Renal cortical epithelial cell (primary cell): Measurements from ENCODE around the gene TSEN2. TPM values are rescaled to one million over a fixed set of nuclear protein-coding genes. Genes with fewer than 3 reads are reported as not detected.
A peak's percentile ranks its signal among the peaks of the same experiment; 100 is the strongest.

Experiments
- DNase-seq: peaks from one replicate; pipeline ENCODE4 v3.0.0-alpha.2; 2011; ENCODE audit warnings: low read depth
- total RNA-seq: library from RNA; depleted of rRNA; stranded (reverse); fragments of >200 nt; gene quantifications from 2 replicates; pipeline ENCODE4 v1.2.3, GENCODE V29; 2014

Gene TSEN2
- total RNA-seq, 1 donor from 2014 or later = 18.4 TPM

GRCh38 chr3:12553921-12554391 lies 69.7 kb downstream of the TSEN2 start:
- no peak for DNase-seq

- no peak for DNase-seq
These were observed 72.0 kb downstream of the TSEN2 start for GRCh38 chr3:12556314-12556689.

GRCh38 chr3:12556690-12557472 lies 72.6 kb downstream of the TSEN2 start, which contains the start of gene MKRN2:
TSS of gene MKRN2 (plus strand) at chr3:12557087. CDS start at chr3:12557151, 64 bp downstream.
- DNase-seq = peak; percentile 66

- DNase-seq = peak; percentile 64
These were observed 73.3 kb downstream of the TSEN2 start for GRCh38 chr3:12557473-12558100.

GRCh38 chr3:12558706-12559105 lies 74.4 kb downstream of the TSEN2 start:
- DNase-seq = no peak

GRCh38 chr3:12559520-12559919 lies 75.2 kb downstream of the TSEN2 start:
- no peak for DNase-seq

- no peak for DNase-seq
These were observed 76.4 kb downstream of the TSEN2 start for GRCh38 chr3:12560505-12561190.

- DNase-seq = no peak
These were observed 77.1 kb downstream of the TSEN2 start for GRCh38 chr3:12561397-12561796.

GRCh38 chr3:12562451-12562850 lies 78.2 kb downstream of the TSEN2 start:
- DNase-seq = no peak

- DNase-seq = no peak
These were observed 82.7 kb downstream of the TSEN2 start for GRCh38 chr3:12566976-12567375.

- no peak for DNase-seq
These were observed 84.5 kb downstream of the TSEN2 start for GRCh38 chr3:12568747-12569146.

GRCh38 chr3:12569836-12570235 lies 85.6 kb downstream of the TSEN2 start:
- no peak for DNase-seq

GRCh38 chr3:12571986-12572385 lies 87.7 kb downstream of the TSEN2 start:
- no peak for DNase-seq

- DNase-seq = no peak
These were observed 89.9 kb downstream of the TSEN2 start for GRCh38 chr3:12574131-12574530.

GRCh38 chr3:12574661-12575060 lies 90.4 kb downstream of the TSEN2 start:
- no peak for DNase-seq

GRCh38 chr3:12577379-12577778 lies 93.1 kb downstream of the TSEN2 start:
- DNase-seq = no peak

- no peak for DNase-seq
These were observed 94.5 kb downstream of the TSEN2 start for GRCh38 chr3:12578742-12579141.

GRCh38 chr3:12579456-12579855 lies 95.2 kb downstream of the TSEN2 start:
- no peak for DNase-seq

- no peak for DNase-seq
These were observed 95.6 kb downstream of the TSEN2 start for GRCh38 chr3:12579905-12580304.

GRCh38 chr3:12582730-12583129 lies 98.5 kb downstream of the TSEN2 start:
- no peak for DNase-seq
